A549 (cell line): ENCODE data around the gene MYOT.
A peak's percentile ranks its signal among the peaks of the same experiment; 100 is the strongest.

Experiments used
- BHLHE40 ChIP-seq: IDR thresholded peaks from 2 replicates; pipeline ENCODE4 v1.6.1; 2012; ENCODE audit warnings: low read depth, low read length, inconsistent platforms
- CTCF ChIP-seq: fragments of >200 bp; sonication (Bioruptor Twin); formaldehyde crosslinking; IDR thresholded peaks from 3 replicates; pipeline ENCODE4 v1.5.1; 2016
- EP300 ChIP-seq, 2 experiments: fragments of >200 bp; sonication (Bioruptor Twin); formaldehyde crosslinking; IDR thresholded peaks; 2 replicates in 1 of 2; 3 replicates in 1 of 2; pipeline ENCODE4 v1.6.1; 2016 to 2017
- ESRRA ChIP-seq: fragments of 150-350 bp; IDR thresholded peaks from 2 replicates; pipeline ENCODE4 v1.6.1; 2014; ENCODE audit warnings: mild to moderate bottlenecking, low read length, borderline replicate concordance
- MAZ ChIP-seq: fragments of 150-350 bp; IDR thresholded peaks from 2 replicates; pipeline ENCODE4 v1.6.1; 2014; ENCODE audit warnings: antibody characterized with exemption, low read depth, low read length, borderline replicate concordance
- MYC ChIP-seq: IDR thresholded peaks from 2 replicates; pipeline ENCODE4 v1.6.1; 2012; ENCODE audit warnings: mild to moderate bottlenecking, inconsistent platforms, low read length, improper control_type of control experiment, borderline replicate concordance
- POLR2A ChIP-seq: IDR thresholded peaks from 2 replicates; pipeline ENCODE4 v1.6.1; 2012; ENCODE audit warnings: mild to moderate bottlenecking, low read length
- TF ChIP-seq, protein P1 (sequence below): fragments of 250-450 bp; sonication (Bioruptor Pico); IDR thresholded peaks from 2 replicates; pipeline ENCODE4 v1.5.0; 2020; ENCODE audit warnings: low read depth, mild to moderate bottlenecking, moderate library complexity
- TF ChIP-seq, protein P2 (sequence below): fragments of 200-600 bp; sonication (generic); IDR thresholded peaks from 2 replicates; pipeline ENCODE4 v1.6.1; 2016; ENCODE audit warnings: antibody characterized with exemption, mild to moderate bottlenecking, moderate library complexity

DNA sequence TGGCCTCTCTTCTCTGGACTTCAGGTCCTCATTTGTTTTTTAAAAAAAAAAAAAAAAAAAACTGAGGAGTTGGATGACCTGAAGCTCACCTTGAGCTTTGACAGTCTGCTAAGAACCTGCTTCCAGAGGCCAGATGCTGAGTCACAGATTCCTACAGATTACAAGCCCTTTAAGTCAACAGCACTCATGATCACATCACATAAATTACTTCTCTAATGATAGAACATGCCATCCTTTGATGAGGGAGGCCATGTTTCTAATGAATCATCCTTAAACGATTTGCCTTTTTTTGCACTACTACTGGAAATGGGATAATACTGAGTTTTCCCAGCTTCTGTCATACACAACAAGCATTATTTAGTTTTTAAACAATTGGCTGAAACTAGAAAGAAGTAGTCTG, 34.2 kb upstream of the MYOT start:
- no peak for TF ChIP-seq BHLHE40
- TF ChIP-seq POLR2A: no peak
- TF ChIP-seq MAZ: no peak
- TF ChIP-seq, protein P1, sequence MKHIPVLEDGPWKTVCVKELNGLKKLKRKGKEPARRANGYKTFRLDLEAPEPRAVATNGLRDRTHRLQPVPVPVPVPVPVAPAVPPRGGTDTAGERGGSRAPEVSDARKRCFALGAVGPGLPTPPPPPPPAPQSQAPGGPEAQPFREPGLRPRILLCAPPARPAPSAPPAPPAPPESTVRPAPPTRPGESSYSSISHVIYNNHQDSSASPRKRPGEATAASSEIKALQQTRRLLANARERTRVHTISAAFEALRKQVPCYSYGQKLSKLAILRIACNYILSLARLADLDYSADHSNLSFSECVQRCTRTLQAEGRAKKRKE (CRISPR knock-in tag): no peak
- TF ChIP-seq CTCF: no peak
- peak; percentile 94 for TF ChIP-seq ESRRA
- TF ChIP-seq, protein P2, sequence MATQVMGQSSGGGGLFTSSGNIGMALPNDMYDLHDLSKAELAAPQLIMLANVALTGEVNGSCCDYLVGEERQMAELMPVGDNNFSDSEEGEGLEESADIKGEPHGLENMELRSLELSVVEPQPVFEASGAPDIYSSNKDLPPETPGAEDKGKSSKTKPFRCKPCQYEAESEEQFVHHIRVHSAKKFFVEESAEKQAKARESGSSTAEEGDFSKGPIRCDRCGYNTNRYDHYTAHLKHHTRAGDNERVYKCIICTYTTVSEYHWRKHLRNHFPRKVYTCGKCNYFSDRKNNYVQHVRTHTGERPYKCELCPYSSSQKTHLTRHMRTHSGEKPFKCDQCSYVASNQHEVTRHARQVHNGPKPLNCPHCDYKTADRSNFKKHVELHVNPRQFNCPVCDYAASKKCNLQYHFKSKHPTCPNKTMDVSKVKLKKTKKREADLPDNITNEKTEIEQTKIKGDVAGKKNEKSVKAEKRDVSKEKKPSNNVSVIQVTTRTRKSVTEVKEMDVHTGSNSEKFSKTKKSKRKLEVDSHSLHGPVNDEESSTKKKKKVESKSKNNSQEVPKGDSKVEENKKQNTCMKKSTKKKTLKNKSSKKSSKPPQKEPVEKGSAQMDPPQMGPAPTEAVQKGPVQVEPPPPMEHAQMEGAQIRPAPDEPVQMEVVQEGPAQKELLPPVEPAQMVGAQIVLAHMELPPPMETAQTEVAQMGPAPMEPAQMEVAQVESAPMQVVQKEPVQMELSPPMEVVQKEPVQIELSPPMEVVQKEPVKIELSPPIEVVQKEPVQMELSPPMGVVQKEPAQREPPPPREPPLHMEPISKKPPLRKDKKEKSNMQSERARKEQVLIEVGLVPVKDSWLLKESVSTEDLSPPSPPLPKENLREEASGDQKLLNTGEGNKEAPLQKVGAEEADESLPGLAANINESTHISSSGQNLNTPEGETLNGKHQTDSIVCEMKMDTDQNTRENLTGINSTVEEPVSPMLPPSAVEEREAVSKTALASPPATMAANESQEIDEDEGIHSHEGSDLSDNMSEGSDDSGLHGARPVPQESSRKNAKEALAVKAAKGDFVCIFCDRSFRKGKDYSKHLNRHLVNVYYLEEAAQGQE: no peak
- TF ChIP-seq MYC: no peak
- peak; percentile 59 to 75; a peak in 3 of 5 replicates for TF ChIP-seq EP300 (IDR thresholded peaks at IDR 0.05)
